OCI-LY7 (cell line): Measurements from ENCODE around the gene ESRP2.

ENCODE experiments used
- CTCF ChIP-seq: fragments of 200-600 bp; sonication (generic); conservative IDR thresholded peaks from 2 replicates; pipeline ENCODE4 v1.5.1; 2014; ENCODE audit warnings: mild to moderate bottlenecking, antibody characterized with exemption, low read length, moderate library complexity, mixed read lengths
- EZH2phosphoT487 ChIP-seq: fragments of 200-600 bp; sonication (generic); IDR thresholded peaks from 2 replicates; pipeline ENCODE4 v1.6.1; 2018; ENCODE audit warnings: low read depth, borderline replicate concordance, mild to moderate bottlenecking, mixed run types, antibody characterized with exemption, low read length, moderate library complexity, mixed read lengths

DNA sequence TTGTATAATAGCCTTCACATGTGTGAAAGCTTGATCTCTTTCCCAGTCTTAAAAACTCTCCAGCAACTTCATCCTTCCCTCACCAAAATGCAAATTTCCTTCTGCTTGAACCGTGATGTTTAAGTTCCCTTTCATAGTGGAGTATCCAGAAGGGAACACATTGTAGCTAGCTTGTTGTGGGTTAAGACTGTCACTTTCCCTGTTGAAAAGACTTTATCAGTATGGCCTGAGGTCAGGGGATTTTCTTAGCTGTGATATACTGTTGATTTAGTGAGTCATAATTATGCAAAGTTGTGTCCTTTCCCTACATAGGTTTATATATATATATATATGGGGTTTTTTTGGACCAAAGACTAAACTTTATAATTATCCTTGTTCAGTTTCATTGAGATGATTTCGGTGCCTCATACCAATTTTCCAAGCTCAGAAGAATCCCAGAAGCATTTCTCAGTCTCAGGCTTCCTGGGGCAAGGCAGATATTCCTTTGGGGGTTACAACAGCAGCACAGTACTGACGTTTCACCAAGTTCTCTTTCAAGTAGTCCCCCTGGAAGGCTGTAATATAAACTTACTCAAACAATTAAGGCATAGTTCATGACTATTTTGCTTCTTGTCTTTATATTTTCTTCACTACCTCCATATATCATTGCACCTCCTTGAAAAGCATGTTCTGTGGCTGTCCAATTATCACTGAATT is 35.7 kb downstream of the ESRP2 start:
- TF ChIP-seq EZH2phosphoT487 (no peak), CTCF (no peak)
